Loucy (cell line): ENCODE data around the gene CYP8B1.

Experiments
- EZH2phosphoT487 ChIP-seq: fragments of 200-600 bp; IDR thresholded peaks from 2 replicates; pipeline ENCODE4 v1.6.1; 2018; ENCODE audit warnings: antibody characterized with exemption, mild to moderate bottlenecking, moderate library complexity, borderline replicate concordance
- TF ChIP-seq, protein P1 (sequence below): fragments of 200-600 bp; sonication (generic); conservative IDR thresholded peaks from 2 replicates; pipeline ENCODE4 v1.5.1; 2014; ENCODE audit warnings: mild to moderate bottlenecking, antibody characterized with exemption, low read length

DNA sequence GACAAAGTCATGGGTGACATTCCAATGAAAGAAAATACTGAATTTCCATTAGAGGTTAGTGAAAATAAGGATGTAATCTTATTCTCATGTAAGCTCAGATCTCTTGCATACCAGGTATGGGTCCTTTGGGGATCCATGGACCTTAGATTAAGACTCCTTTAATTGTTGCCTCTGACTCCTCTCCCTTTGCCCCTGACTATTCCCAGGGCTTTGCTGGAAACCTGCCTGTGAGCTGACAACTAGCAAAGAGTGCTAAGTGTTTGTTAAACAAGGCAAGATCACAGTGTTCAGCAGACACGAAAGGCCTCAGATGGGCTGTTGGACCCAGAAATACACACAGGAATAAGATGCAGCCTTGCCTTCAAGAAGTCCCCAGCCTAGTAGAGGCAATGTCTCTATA is 34.3 kb downstream of the CYP8B1 start:
- no peak for TF ChIP-seq EZH2phosphoT487
- TF ChIP-seq, protein P1, sequence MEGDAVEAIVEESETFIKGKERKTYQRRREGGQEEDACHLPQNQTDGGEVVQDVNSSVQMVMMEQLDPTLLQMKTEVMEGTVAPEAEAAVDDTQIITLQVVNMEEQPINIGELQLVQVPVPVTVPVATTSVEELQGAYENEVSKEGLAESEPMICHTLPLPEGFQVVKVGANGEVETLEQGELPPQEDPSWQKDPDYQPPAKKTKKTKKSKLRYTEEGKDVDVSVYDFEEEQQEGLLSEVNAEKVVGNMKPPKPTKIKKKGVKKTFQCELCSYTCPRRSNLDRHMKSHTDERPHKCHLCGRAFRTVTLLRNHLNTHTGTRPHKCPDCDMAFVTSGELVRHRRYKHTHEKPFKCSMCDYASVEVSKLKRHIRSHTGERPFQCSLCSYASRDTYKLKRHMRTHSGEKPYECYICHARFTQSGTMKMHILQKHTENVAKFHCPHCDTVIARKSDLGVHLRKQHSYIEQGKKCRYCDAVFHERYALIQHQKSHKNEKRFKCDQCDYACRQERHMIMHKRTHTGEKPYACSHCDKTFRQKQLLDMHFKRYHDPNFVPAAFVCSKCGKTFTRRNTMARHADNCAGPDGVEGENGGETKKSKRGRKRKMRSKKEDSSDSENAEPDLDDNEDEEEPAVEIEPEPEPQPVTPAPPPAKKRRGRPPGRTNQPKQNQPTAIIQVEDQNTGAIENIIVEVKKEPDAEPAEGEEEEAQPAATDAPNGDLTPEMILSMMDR: no peak
